H1 (cell line): ENCODE results near the gene KLRC3. TPM values are rescaled to one million over a fixed set of nuclear protein-coding genes. Genes with fewer than 3 reads are reported as not detected.
"Not testable (repeated sequence)": the region's sequence is repeated elsewhere in the genome, so short reads cannot be mapped to it uniquely, and the experiment has no call there.

Source experiments
- CTCF ChIA-PET: fragments of 300-600 bp; sonication (Branson Sonifier 250); formaldehyde crosslinking; loops from one replicate; lab custom pipeline; 2021; ENCODE audit not compliant: partially characterized antibody; lab: Charles Lee
- POLR2A ChIA-PET: fragments of 300-600 bp; sonication (Branson Sonifier 250); formaldehyde crosslinking; loops from one replicate; lab custom pipeline; 2021; ENCODE audit warnings: inconsistent platforms; ENCODE audit not compliant: partially characterized antibody; lab: Charles Lee
- DNase-seq, 2 experiments: peaks; one replicate each; pipeline versions ENCODE4 v3.0.0 to v3.0.0-alpha.2; 2010 to 2022; ENCODE audit warnings: low spot score in 2 of 2, low read depth in 1 of 2, mixed read lengths in 1 of 2
- FAIRE-seq: peaks from 2 replicates; lab custom pipeline; 2011; peaks lifted over from hg19 to GRCh38; lab: Jason Lieb, UNC
- H2AFZ ChIP-seq: 2 replicates; pipeline ENCODE4 v1.8.1; 2012; ENCODE audit warnings: low read length, inconsistent platforms
- H2AK5ac ChIP-seq: 2 replicates; pipeline ENCODE4 v1.6.1; 2013; ENCODE audit warnings: low read depth, low read length
- H2BK120ac ChIP-seq: replicated peaks from 2 replicates; pipeline ENCODE3; 2013; ENCODE audit warnings: low read depth, low read length, inconsistent platforms
- H2BK12ac ChIP-seq: 2 replicates; pipeline ENCODE4 v1.6.1; 2013; ENCODE audit warnings: low read depth, low read length
- H2BK15ac ChIP-seq: 2 replicates; pipeline ENCODE4 v1.6.1; 2013; ENCODE audit warnings: low read length
- H2BK20ac ChIP-seq: 2 replicates; pipeline ENCODE4 v1.6.1; 2013; ENCODE audit warnings: low read length
- H2BK5ac ChIP-seq: 2 replicates; pipeline ENCODE4 v1.6.1; 2013; ENCODE audit warnings: low read depth, low read length
- H3K14ac ChIP-seq: 2 replicates; pipeline ENCODE4 v1.6.1; 2013; ENCODE audit warnings: inconsistent platforms; ENCODE audit not compliant: insufficient read length
- H3K18ac ChIP-seq: 2 replicates; pipeline ENCODE4 v1.6.1; 2013; ENCODE audit warnings: low read length; ENCODE audit errors: extremely low read depth
- H3K23ac ChIP-seq: 2 replicates; pipeline ENCODE4 v1.6.1; 2013; ENCODE audit warnings: inconsistent platforms; ENCODE audit not compliant: insufficient read length
- H3K23me2 ChIP-seq: 2 replicates; pipeline ENCODE4 v1.6.1; 2013; ENCODE audit warnings: low read depth, low read length
- H3K27ac ChIP-seq: 2 replicates; pipeline ENCODE4 v1.6.1; 2011; ENCODE audit warnings: low read depth, low read length, inconsistent platforms
- H3K27me3 ChIP-seq, 4 experiments: replicated peaks in 1 of 4; 1 replicate in 1 of 4; 2 replicates in 3 of 4; pipeline versions ENCODE4 v1.6.1 to v1.8.1; 2011 to 2013; ENCODE audit warnings: low read length in 3 of 4, mild to moderate bottlenecking in 3 of 4, inconsistent platforms in 2 of 4, mixed read lengths in 2 of 4, moderate library complexity in 1 of 4; ENCODE audit not compliant: control insufficient read depth in 3 of 4, insufficient read depth in 3 of 4; ENCODE audit errors: extremely low read depth in 1 of 4
- H3K36me3 ChIP-seq, 4 experiments: 2 replicates each; pipeline versions ENCODE4 v1.6.1 to v1.8.1; 2011 to 2013; ENCODE audit warnings: mild to moderate bottlenecking in 4 of 4, low read length in 3 of 4, moderate library complexity in 2 of 4, control low read depth in 1 of 4, inconsistent platforms in 1 of 4; ENCODE audit not compliant: insufficient read depth in 4 of 4, control insufficient read depth in 2 of 4
- H3K4ac ChIP-seq: replicated peaks from 2 replicates; pipeline ENCODE3; 2013; ENCODE audit warnings: low read length, low read depth, mixed read lengths, inconsistent platforms; ENCODE audit not compliant: insufficient read length
- H3K4me1 ChIP-seq, 4 experiments: replicated peaks in 1 of 4; 1 replicate in 1 of 4; 2 replicates in 3 of 4; pipeline versions ENCODE4 v1.6.1 to v1.8.1; 2011 to 2013; ENCODE audit warnings: low read length in 3 of 4, inconsistent platforms in 2 of 4, mixed read lengths in 1 of 4; ENCODE audit not compliant: insufficient read depth in 4 of 4, control insufficient read depth in 3 of 4
- H3K4me2 ChIP-seq, 2 experiments: 2 replicates each; pipeline versions ENCODE4 v1.6.1 to v1.8.1; 2011 to 2013; ENCODE audit warnings: low read depth in 2 of 2, low read length in 2 of 2, control low read depth in 1 of 2, inconsistent platforms in 1 of 2, mild to moderate bottlenecking in 1 of 2; ENCODE audit not compliant: insufficient read depth in 1 of 2
- H3K4me3 ChIP-seq, 4 experiments: fragments of 200-600, 300-600 bp in 1 of 4; sonication (generic), shearing (Covaris generic), sonication (Bioruptor Twin) in 1 of 4; 2 replicates each; pipeline versions ENCODE4 v1.5.1 to v1.8.1; 2011 to 2016; ENCODE audit warnings: low read length in 4 of 4, low read depth in 3 of 4, control low read depth in 2 of 4, inconsistent platforms in 2 of 4, mild to moderate bottlenecking in 2 of 4, mixed read lengths in 1 of 4, moderate library complexity in 1 of 4; ENCODE audit not compliant: insufficient read depth in 2 of 4; ENCODE audit errors: extremely low read depth in 1 of 4
- H3K56ac ChIP-seq: replicated peaks from 2 replicates; pipeline ENCODE3; 2013; ENCODE audit warnings: low read depth, mild to moderate bottlenecking, mixed read lengths, low read length, inconsistent platforms; ENCODE audit not compliant: insufficient read length
- H3K79me1 ChIP-seq: 2 replicates; pipeline ENCODE4 v1.6.1; 2013; ENCODE audit warnings: low read depth, low read length, control low read depth
- H3K79me2 ChIP-seq, 2 experiments: 2 replicates each; pipeline versions ENCODE4 v1.6.1 to v1.8.1; 2012 to 2013; ENCODE audit warnings: low read length in 2 of 2, mild to moderate bottlenecking in 2 of 2, inconsistent platforms in 1 of 2; ENCODE audit not compliant: insufficient read depth in 2 of 2, control insufficient read depth in 1 of 2
- H3K9ac ChIP-seq, 4 experiments: replicated peaks in 1 of 4; 1 replicate in 1 of 4; 2 replicates in 3 of 4; pipeline versions ENCODE4 v1.6.1 to v1.8.1; 2011 to 2013; ENCODE audit warnings: low read depth in 3 of 4, low read length in 3 of 4, control low read depth in 2 of 4, mild to moderate bottlenecking in 2 of 4, moderate library complexity in 2 of 4, inconsistent platforms in 1 of 4; ENCODE audit errors: extremely low read depth in 1 of 4
- H3K9me3 ChIP-seq, 2 experiments: 2 replicates each; pipeline versions ENCODE4 v1.6.1 to v1.8.1; 2012 to 2013; ENCODE audit warnings: mild to moderate bottlenecking in 2 of 2, moderate library complexity in 2 of 2, control low read depth in 1 of 2, inconsistent platforms in 1 of 2, low read depth in 1 of 2, low read length in 1 of 2, mixed read lengths in 1 of 2; ENCODE audit not compliant: insufficient read depth in 2 of 2
- H4K20me1 ChIP-seq, 2 experiments: replicated peaks in 1 of 2; 2 replicates each; pipeline versions ENCODE3 to v1.8.1; 2011 to 2013; ENCODE audit warnings: inconsistent platforms in 2 of 2, low read length in 2 of 2, mild to moderate bottlenecking in 1 of 2; ENCODE audit not compliant: insufficient read depth in 2 of 2, control insufficient read depth in 1 of 2
- H4K5ac ChIP-seq: 2 replicates; pipeline ENCODE4 v1.6.1; 2013; ENCODE audit warnings: low read length, low read depth, mixed read lengths, inconsistent platforms; ENCODE audit not compliant: insufficient read length
- H4K8ac ChIP-seq: 2 replicates; pipeline ENCODE4 v1.8.0; 2013; ENCODE audit warnings: mild to moderate bottlenecking, moderate library complexity, low read length, inconsistent platforms; ENCODE audit not compliant: insufficient read depth; ENCODE audit errors: extremely low read depth
- H4K91ac ChIP-seq: replicated peaks from 2 replicates; pipeline ENCODE3; 2013; ENCODE audit warnings: low read length, mixed read lengths, inconsistent platforms; ENCODE audit not compliant: insufficient read length
- WGBS, 2 experiments: shearing (Covaris generic) in 1 of 2; methylation state at CpG; one replicate each; pipeline versions ENCODE4 v1.1.6 to v1.1.7; 2013 to 2015; ENCODE audit warnings: low lambda C conversion rate in 2 of 2, mixed read lengths in 2 of 2, inconsistent platforms in 1 of 2, low coverage in 1 of 2, missing lambda C conversion rate in 1 of 2; ENCODE audit not compliant: insufficient replicate concordance in 2 of 2, insufficient coverage in 1 of 2, insufficient read length in 1 of 2; ENCODE audit errors: extremely low coverage in 1 of 2, missing lambda C conversion rate in 1 of 2; 5-methylcytosine and 5-hydroxymethylcytosine counted together
- long read RNA-seq, 2 experiments: library from RNA in 1 of 2; library from capped mRNA in 1 of 2; stranded (forward); transcript quantifications; one replicate each; pipeline ENCODE4 v2.0.0, GENCODE V29; 2021; ENCODE audit warnings: inconsistent platforms in 1 of 2
- polyA minus RNA-seq, 3 experiments: library from RNA; depleted of rRNA, polyadenylated mRNA; stranded (reverse); fragments of >200 nt; gene quantifications; 1 replicate in 2 of 3; 2 replicates in 1 of 3; pipeline ENCODE4 v1.2.3, GENCODE V29; 2011
- polyA plus RNA-seq, 7 experiments: library from polyadenylated mRNA; depleted of rRNA in 3 of 7; stranded (reverse) in 5 of 7; unstranded in 2 of 7; fragments of >200 nt in 5 of 7; fragments of 200-250 nt in 2 of 7; gene quantifications; 1 replicate in 5 of 7; 2 replicates in 1 of 7; 4 replicates in 1 of 7; pipeline versions ENCODE4 v1.2.1 to v1.2.3, GENCODE V29; 2011 to 2013; ENCODE audit warnings: missing spikeins in 2 of 7, mixed read lengths in 2 of 7
- total RNA-seq: library from RNA; stranded (reverse); fragmentation: NEBNext Ultra II Directional; extraction: Animal tissue kit (Norgen Biotek cat#: 25700); gene quantifications from 2 replicates; pipeline ENCODE4 v1.2.1, GENCODE V29; 2021

Gene KLRC3
- total RNA-seq (not detected in 2 replicates), polyA plus RNA-seq (2011; rRNA removed) (not detected in 2 replicates), polyA minus RNA-seq (2011; rRNA and poly(A)+ RNA removed) (not detected in 2 replicates)
- not detected for polyA plus RNA-seq (2011; cell fraction: cytosol; rRNA removed)
- polyA plus RNA-seq (2011; cell fraction: nucleus; rRNA removed) = not detected
- polyA plus RNA-seq (2012, experiment 1 of 2) = not detected in 4 replicates
- polyA plus RNA-seq (2012, experiment 2 of 2) = not detected
- not detected for polyA plus RNA-seq (2013, experiment 1 of 2)
- not detected for polyA plus RNA-seq (2013, experiment 2 of 2)
- polyA minus RNA-seq (2011; cell fraction: cytosol; rRNA and poly(A)+ RNA removed) = not detected
- not detected for polyA minus RNA-seq (2011; cell fraction: nucleus; rRNA and poly(A)+ RNA removed)
- long read RNA-seq, experiment 1 = 0 reads
- long read RNA-seq, experiment 2 = 0 reads

GRCh38 chr12:10420334-10420733 is at the start of gene KLRC3:
Gene KLRC3 (minus strand): TSS chr12:10420595. CDS start chr12:10420550, 45 bp downstream.
- H3K4me2 ChIP-seq, H4K91ac ChIP-seq, H2BK12ac ChIP-seq, H2BK15ac ChIP-seq, POLR2A ChIA-PET, H3K79me1 ChIP-seq, H2AK5ac ChIP-seq, H2AFZ ChIP-seq, H3K18ac ChIP-seq, H3K4ac ChIP-seq, H3K4me3 ChIP-seq, H3K27ac ChIP-seq, H3K79me2 ChIP-seq, H2BK5ac ChIP-seq, H3K27me3 ChIP-seq, H3K23me2 ChIP-seq, H3K23ac ChIP-seq, H4K5ac ChIP-seq, H2BK20ac ChIP-seq, H3K4me1 ChIP-seq, H3K9me3 ChIP-seq, H3K14ac ChIP-seq, FAIRE-seq, H2BK120ac ChIP-seq, H4K20me1 ChIP-seq, CTCF ChIA-PET, H4K8ac ChIP-seq, H3K36me3 ChIP-seq, H3K56ac ChIP-seq, DNase-seq: not testable (repeated sequence)
- 95% methylated on average over 1 of the region's 1 CpG; no CpG with 5 or more reads in 1 of the 2 experiments for WGBS, 2 experiments
- peak within 1 kb of the TSS in 1 of 4 experiments; percentile 8; a peak in 1 of 7 replicates for H3K9ac ChIP-seq
